ENCODE measurements around the gene CDKN2D.
"Not testable (repeated sequence)": the region's sequence is repeated elsewhere in the genome, so short reads cannot be mapped to it uniquely, and the experiment has no call there.

GRCh38 chr19:10573793-10574192, 5.0 kb upstream of the CDKN2D start:
- not testable (repeated sequence) for TF ChIP-seq POLR2A, CTCF, POLR2AphosphoS5 (IDR thresholded peaks at IDR 0.05)

Measured in prostate gland (tissue), 2 donors.